A204.1 (cell line): ENCODE results near the gene TOM1L2.

Source experiments
- FAIRE-seq: peaks from 2 replicates; lab custom pipeline; 2012; peaks lifted over from hg19 to GRCh38; lab: Jason Lieb, UNC

TOM1L2 gene

DNA sequence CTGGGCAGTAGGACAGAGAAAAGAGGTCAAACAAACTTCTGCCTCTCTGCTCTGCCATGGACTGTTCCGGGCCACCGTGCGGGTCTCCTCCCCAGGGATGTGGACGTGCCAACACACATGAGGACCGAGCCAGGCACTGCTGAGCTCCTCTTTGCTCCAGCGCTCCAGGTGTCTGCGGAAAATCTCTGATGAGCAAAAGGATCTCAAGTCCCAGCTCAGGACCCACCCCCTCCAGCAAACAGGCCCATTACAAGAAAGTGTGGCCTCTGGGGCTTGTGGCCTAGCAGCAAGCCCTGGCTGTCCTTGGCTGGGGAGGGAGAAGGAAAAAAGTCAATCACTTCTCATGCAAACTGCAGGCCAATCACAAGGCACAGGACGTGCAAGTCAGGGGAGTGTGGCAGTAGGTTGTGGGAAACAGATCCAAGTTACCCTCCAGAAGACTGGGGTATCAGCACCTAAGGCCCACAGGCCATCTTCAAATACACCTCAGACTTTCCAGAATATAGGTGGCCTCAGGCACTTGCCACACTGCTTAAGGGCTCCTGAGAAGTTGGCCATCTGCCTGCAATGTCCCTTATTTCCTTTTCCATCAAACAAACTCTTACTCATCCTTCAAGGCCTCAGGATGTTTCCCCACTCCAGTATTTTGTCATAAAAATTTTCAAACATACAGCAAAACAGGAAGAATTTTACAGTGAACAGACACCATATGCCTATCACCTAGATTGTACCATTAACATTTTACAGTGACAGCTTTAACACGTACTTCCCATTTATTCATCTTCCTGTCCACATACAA lies 99.5 kb downstream of the TOM1L2 start:
- no peak for FAIRE-seq

DNA sequence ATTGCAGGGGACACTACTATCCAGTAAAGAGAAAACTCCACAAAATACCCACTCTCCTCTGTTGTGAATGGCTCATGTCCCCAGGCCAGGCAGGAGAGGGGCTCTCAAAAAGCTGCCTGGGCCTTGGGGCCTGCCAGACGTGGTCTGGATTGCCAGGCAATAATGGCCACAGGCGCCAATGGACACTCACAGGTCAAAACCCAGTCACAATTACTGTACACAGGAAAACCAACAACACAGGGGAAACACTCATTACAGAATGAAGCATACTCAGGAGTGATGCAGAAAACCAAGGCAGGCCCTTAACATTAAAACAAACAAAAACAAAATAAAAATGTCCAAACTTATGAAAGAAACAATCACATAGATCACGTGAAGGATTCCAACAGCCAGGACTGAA lies 100.3 kb downstream of the TOM1L2 start:
- FAIRE-seq = no peak

DNA sequence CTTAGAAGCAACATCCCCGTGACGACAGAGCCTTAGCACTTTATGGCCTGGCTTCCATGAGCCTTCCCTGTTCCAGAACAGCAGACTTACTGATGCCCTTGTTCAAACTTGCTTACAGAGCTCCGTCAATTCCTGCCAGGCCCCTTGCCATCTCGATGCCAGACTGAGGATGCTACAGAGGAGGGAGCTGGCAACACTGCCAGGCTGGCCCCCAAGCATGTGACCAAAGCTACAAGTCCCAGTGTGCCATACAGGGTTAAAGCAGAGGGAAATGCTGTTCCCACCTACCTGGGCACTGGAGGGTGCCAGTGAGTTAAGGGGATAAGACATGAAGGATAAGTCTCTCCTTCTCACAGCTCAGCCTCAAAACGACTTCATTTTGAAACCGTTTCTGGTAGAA lies 102.0 kb downstream of the TOM1L2 start:
- no peak for FAIRE-seq

DNA sequence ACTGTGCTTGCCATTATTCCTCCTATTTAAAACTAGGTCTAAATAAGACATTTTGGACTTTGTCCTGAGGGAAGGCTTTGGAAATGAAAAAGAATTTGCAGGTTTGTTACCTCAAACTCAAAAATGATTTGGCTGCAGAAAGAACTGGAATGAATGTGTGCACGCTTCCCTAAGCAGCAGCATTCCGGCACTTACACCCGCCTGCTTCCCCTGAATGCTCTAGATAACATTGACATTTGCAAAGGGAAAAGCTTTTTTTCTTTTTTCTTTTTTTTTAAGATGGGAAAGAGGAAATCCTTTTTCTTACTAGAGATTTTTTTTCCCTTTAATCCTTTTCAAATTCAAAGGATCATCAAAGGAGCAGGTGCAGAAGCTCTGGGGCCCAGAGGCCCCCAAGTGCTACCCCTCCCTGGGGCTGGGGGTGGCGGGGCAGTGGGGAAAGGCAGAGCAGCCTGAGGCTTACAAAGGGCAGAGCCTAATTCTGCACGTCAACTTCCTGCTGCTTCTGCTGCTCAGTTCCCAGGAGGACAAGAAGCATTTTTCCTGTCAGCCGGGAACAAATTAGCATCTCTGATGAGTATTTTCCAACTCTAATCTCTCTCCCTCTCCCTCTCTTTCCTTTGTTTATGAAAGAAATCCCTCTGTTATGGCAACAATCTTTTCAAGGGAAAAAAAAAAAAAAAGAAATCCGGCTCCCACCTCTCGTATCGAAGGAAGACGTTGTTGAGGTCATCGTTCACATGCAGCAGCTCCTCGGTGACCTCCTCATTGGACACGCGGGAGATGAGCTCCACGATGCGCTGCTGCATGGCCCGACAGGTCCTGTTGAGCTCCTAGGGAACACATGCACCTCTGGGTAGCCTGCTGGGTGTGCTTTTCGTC lies 103.3 kb downstream of the TOM1L2 start:
- no peak for FAIRE-seq

DNA sequence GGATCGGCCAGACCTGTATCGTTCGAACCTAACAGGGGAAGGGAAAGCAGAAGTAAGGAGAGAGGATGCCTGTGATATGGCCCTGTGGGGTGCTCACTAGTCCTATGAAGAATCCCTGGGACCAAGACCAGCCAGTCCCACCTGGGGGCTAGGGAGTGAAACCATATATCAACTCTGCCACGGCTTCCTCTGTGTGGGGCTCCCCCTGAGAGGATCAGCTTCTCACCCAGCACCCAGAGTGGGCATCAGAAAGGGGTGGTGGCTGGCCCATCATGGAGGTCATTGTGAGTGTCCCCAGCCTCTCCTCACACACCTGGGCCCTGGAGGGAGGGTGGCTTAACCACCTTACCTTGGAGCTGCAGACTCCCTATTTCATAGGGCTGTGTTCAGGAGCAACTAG lies 105.3 kb downstream of the TOM1L2 start:
- no peak for FAIRE-seq

DNA sequence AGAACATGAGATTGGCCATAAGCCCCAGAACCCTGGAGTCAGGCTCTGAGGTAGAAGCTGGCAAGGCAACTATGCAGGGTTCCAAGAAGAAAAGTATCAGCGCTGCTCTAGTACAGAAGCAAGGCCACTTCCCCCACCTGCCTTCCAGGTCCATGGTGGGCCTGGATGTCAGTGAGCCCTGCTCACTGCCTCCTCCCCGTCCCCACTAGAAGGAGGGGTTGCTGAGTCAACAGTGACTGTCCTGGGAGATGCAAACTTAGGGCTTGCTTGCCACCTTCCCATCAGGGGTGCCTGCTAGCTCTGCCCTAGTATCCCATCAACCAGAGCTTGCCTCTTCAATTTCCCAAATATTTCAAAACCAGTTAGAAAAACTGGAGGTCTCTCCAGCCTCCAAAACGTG lies 105.8 kb downstream of the TOM1L2 start:
- no peak for FAIRE-seq

DNA sequence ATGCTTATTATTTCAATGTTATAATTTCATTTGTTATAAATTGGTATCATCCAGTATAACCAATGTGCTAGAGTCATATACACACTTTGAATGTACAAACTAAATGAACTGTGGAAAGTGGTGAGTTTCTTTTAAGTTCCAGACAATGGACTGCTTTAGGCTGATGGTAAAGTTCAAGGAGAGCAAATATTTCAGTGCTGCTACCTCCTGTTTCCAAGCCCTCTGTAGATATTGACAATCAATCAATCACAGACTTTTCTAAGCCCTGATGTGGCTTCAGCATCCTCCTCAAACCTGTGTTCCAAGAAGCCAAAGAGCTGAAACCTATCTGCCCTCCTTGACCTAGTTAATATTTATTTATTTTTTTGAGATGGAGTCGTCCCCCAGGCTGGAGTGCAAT lies 107.2 kb downstream of the TOM1L2 start:
- no peak for FAIRE-seq

DNA sequence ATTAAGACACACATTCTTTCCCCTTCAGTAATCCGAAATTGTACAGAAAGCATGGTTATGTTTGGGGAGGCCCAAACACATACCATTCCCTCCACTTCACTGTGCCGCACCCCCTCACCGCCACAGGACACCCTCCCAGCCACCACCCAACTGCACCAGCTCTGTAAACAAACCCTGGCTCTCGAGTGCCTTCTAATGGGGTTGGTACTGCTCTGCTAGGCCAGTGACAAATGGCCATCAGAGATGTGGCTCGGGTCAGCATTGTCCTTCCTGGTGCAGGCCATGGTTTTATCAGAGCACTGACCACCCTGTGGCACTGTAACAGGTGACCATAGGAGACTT lies 111.5 kb downstream of the TOM1L2 start:
- FAIRE-seq = no peak

DNA sequence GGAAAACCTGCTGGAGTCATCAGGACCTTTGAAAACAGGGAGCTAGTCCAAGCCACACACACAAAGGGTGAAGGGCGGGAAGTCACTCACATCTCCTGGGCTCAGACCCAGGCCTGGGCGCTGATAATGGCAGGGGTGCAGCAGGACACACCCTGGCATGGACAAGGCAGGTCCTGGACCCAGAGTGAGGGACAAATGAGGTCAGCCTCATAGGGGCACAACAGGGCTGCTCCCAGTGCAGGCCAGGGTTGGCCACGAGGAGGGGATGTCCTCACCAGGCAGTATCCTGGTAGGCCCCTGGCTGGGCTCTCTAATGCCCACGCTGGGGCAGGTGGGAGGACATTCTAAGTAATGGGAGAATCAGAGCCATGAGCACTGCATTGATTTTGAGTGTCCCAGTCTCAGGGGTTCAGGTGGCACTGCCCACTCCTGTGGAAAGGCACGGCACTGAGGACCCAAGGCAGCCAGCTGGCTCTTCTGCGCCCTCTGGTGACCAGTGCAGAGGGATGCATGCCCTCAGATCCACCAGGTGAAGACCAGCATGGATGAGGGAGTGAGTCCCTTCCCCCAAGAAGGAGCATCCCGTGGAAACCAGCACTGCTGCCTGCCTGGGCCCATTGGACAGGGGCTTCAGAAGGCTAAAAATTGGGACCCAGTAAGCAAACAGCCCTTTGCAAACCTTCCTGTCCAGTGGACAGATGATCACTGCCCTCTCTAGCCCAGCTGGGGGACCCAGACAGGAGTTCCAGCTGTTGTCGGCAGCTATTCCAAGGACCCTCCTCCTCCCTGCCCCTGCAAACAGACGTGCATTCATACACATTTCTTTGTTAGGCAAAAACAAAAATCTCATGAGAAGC lies 112.1 kb downstream of the TOM1L2 start:
- FAIRE-seq = no peak

DNA sequence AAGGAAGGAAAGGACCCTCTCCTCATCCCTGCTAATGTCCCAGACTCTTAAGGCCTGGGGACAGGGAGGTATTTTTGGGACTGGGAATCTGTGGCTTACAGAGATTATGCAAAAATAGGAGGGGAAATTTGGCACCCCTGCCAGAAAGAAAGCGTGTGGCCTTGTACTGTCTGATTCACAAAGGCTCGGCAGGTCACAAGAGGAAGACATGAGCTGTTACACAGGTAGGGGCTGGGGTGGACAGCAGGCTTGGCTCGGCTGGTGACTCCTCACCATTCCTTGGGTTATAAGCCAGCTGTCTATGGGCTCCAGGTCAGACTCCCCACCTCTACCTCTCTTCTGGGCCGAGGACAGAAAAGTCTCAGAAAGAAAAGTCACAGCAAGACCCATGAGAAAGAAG lies 114.7 kb downstream of the TOM1L2 start:
- no peak for FAIRE-seq

DNA sequence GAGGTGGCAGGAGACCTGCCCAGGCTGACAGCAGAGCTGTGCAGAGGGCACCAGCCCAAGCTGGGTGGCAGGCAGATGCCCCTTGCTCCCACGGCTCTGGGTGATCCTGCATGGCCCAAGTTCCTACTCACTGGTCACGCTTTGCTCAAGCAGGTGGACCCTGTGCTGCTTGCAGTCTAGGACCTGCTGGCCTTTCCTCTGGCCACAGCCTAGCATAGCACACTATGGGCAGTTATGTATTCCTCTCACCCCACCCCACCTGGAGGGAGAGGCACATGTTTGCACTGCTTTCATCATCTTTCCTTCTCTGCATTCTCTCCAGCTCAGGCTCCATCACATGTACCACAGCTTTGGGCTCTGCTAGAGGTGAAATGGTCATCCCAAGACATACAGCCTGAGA lies 115.8 kb downstream of the TOM1L2 start:
- no peak for FAIRE-seq

DNA sequence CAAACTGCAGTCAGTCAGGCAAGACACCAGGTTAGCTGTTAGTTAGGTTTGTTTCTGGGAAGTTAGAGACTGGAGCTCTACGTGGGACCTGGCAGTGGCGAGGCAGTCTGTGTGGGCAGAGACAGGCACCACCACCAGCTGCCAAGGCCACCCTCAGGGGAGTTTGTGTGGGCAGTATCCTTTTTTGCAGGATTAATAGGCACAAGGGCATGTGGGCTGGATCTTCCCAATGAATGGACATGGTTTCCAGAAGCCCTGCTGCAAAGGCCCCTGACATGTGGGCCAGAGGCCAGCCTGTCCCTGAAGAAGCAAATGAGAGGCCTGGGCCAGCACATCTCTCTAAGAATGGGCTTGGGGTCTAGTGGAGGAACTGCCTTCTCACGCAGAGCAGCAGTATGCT lies 116.2 kb downstream of the TOM1L2 start:
- no peak for FAIRE-seq

DNA sequence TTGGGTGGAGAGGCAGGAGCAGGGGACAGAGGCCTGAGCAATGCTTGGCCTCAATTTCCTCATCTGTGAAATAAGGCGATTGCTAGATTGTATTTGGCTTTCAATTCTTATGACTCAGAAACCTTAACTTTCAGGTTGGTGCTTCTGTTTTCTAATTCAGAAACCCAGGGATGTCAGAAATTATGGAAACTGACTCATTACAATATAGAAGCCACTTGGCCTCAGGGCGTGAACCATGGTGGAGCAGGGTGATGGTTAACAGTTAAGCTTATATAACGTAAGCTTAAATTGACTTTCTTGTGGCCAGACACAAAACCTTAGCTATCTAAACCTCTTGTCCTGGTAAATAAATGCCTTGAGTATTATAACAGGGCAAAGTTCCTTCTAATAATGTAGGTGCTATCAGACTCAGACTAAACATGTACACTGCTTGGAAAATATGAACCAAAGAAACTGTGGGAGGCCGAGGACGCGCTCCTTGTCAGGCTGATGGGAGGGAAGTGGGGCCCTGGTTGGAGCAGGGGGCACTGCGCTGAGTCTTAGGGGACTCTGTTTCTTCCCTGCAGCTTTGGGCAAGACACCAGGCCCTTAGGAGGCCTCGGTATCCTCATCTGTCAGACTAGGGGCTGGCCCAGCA lies 118.3 kb downstream of the TOM1L2 start:
- no peak for FAIRE-seq

DNA sequence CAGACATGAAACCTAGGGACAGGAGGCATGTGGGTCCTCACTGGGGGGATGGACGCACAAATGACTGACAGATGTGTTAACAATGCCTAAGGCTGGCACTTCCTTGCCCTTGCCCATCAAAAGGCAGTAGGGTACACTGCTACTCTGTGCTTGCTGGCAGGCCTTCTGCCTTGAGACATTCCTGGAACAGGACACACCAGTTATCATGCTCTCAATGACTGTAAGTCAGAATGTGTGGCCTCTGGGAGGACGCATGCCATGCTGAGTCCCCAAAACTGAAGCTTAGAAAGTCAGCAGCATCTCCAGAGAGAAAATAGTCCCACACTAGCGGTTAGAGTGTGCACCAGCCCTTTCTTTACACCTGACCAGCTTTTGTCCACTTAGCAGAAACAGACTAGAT lies 119.3 kb downstream of the TOM1L2 start:
- FAIRE-seq = no peak

DNA sequence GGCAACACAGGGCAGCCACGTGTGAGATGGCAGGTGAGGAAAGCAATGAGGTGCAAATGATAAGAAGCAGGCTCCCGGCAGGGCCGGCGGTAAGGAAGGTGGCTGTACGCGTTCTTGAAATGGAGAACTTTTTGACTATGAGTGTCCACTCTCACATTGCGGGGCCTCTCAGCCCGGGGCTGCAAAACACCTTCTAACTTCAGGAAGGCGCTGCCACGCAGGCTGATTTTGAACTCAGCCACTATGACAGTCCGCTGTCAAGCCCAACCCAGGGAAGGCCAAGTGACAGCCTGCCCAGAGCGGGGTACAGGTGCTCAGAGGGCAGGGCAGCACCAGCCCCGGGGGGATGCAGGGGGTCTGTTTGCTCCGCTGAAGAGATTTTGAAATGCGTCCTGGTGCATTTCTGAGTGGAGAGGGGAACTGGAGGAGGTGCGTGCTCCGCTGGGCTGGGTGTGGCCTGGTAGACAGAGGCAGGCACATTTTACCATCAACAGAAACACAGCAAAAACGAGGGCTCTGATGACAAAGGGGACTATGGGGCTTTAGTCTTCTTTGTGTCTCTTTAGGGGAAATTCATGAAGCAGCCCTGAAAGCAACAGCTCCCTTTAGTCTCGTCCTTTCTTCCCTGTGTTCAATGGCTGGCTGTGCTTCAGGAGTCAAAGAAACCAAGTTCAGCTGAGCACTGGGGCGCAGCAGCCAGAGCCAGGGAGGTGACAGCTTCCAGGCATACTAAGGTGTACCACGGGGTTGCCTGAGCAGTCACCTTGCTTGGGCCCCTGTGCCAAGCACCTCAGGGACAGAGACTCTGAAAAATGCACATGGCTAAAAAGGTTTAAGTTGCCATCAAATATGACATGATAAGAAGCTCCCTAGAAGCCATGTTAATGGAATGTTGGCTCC lies 120.8 kb downstream of the TOM1L2 start:
- no peak for FAIRE-seq

DNA sequence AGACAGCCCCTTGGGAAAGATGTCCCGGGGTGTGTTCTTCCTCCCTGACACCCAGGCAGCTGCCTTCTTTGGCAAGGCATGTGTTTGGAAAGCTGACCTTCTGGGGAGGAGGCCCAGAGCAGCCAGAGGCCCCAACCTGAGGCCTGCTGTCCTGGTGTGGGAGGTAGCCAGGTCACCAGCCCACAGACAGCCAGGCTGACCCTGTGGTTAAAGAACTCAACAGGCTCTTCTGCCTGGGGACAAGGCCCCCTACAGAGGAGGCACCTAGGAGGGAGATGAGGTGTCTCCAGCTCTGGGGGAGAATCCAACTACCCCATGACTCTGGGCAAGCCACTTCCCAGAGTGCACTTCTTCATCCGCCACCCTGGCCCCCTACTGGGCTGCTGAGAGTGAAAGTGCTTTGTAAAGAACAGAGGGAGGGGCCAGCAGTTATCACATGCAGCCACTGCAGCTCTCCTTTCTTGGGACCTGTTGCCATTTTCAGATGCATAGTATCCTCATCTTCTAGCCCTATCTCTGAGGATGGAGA lies 122.3 kb downstream of the TOM1L2 start:
- no peak for FAIRE-seq

DNA sequence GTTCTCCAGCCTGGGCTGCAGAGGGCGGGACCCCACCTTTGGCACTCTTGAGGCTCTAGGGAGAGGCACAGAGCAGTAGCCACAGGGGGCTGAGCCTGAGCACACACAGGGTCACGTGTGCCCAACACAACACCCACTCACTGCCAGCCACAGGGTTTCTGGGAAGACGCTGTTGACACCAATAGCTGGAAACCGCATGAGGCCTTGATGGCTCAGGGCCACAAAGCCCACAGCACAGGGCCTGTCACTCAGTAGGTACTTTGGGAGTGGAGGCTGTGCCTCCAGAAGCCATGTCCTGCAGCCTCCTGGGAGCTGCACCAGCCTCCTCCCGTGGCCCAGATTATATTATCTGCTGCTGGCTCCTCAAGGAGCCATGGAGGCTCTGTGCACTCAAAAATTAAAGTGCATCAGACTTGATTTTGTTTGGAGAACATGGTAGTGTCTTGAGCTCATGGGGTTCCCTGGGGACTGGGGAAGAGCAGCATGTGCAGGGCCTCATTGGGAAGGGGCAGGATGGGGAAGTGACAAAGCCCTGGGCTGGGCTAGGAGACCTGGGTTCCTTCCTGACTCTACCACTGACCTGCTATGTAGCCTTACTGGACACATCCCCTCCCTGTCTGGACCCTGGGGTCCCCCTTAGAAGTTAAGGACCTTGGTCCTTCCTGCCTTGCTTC lies 122.9 kb downstream of the TOM1L2 start:
- FAIRE-seq = no peak

DNA sequence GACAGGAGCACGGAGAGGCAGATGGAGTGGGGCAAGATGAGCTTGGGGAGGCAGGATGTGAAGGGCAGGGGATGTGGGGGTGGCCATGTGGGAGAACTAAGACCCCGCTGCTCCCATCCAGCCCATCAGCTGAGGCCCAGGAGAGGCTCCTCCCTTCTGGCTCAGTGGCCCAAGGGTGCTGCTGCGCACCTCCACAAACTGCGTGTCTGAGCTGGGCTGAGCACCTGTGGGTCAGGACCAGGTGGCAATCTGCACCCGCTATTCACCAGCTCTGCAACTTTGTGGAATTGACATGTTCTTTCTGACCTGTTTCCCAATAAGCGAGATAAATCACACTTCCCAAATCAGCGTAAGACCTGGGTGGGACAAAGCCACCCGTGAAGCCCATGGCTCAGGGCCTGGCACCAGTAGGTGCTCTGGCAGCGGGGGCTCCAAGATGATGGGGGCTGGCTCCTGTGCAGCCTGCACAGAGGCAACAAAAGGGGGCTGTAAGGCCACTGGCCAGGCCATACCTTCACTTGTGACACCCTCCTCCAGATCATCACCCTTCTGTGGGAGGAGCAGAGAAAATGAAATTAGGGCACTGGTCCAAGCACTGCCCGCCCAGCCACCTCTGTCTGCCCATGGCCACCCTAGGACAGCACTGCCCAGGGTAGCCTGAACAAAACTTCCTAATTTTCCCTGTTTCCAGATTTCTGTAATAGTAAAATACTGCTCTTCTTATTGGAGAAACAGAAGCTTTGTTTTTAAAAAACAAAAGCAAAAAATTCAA lies 123.7 kb downstream of the TOM1L2 start:
- no peak for FAIRE-seq

DNA sequence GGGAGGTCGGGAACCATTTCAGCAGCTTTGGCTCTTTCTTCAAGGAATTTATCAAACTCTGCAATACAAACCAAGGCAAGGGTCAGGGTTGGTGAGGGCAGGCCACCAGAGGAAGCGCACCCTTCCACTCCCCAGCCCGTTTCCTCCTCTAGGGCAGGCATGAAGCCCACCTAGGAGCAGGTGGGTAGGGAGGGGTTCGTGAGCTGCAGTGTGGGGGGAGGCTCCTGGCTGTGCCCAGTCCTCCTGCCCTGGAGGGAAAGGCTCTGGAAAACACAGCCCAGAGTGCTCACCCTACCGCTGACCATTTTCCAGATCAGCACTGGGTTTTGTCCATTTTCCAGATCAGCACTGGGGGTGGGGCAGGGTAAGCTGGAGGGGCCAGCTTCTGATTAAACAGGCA lies 124.5 kb downstream of the TOM1L2 start:
- FAIRE-seq = no peak
